HG03575 (cell line): ENCODE measurements around the gene TOP3A.

Source experiments
- ATAC-seq: cut with Tn5 transposase; IDR thresholded peaks from one replicate; pipeline ENCODE4 v1.9.1; 2021; ENCODE audit not compliant: unreplicated experiment, insufficient number of reproducible peaks, low FRiP score; ENCODE audit errors: extremely low read depth

TOP3A gene

GRCh38 chr17:18224387-18225120 lies 90.2 kb downstream of the TOP3A start:
- no peak for ATAC-seq

GRCh38 chr17:18224053-18224386 lies 90.8 kb downstream of the TOP3A start:
- no peak for ATAC-seq
